CD8-positive, alpha-beta memory T cell (primary cell): ENCODE results near the gene NFATC2. TPM values are rescaled to one million over a fixed set of nuclear protein-coding genes. Genes with fewer than 3 reads are reported as not detected.
A peak's percentile ranks its signal among the peaks of the same experiment; 100 is the strongest.

Experiments used
- CTCF ChIA-PET: fragments of 350-600 bp; sonication (Branson Sonifier 250); formaldehyde crosslinking; loops from one replicate; lab custom pipeline; 2021; ENCODE audit warnings: antibody characterized with exemption; lab: Charles Lee
- POLR2A ChIA-PET: fragments of 350-600 bp; sonication (Branson Sonifier 250); formaldehyde crosslinking; loops from one replicate; lab custom pipeline; 2021; ENCODE audit warnings: antibody characterized with exemption; lab: Charles Lee
- DNase-seq, 5 donors: peaks; one replicate each; pipeline versions ENCODE4 v3.0.0 to v3.0.0-alpha.2; 2020 to 2022; ENCODE audit warnings: mixed read lengths in 1 of 5
- H3K27ac ChIP-seq: one replicate; pipeline ENCODE4 v1.7.0; 2013; ENCODE audit warnings: low read depth, mild to moderate bottlenecking, low read length, moderate library complexity
- H3K27me3 ChIP-seq: 2 replicates; pipeline ENCODE4 v1.7.0; 2013; ENCODE audit warnings: low read length, mild to moderate bottlenecking; ENCODE audit not compliant: insufficient read depth, poor library complexity, severe bottlenecking
- H3K36me3 ChIP-seq: 2 replicates; pipeline ENCODE4 v1.7.0; 2013; ENCODE audit warnings: mild to moderate bottlenecking, low read length, moderate library complexity; ENCODE audit not compliant: insufficient read depth
- H3K4me1 ChIP-seq: 2 replicates; pipeline ENCODE4 v1.7.0; 2013; ENCODE audit warnings: mild to moderate bottlenecking, low read length, moderate library complexity; ENCODE audit not compliant: insufficient read depth
- H3K4me3 ChIP-seq: 2 replicates; pipeline ENCODE4 v1.7.0; 2013; ENCODE audit warnings: mild to moderate bottlenecking, low read length
- H3K9me3 ChIP-seq: 2 replicates; pipeline ENCODE4 v1.7.0; 2013; ENCODE audit warnings: mild to moderate bottlenecking, low read length
- H3K27ac Mint-ChIP-seq, 8 donors: one replicate each; pipeline ENCODE4 v1.8.0; 2020 to 2021; ENCODE audit warnings: mixed read lengths in 8 of 8, mild to moderate bottlenecking in 6 of 8, inconsistent platforms in 3 of 8, moderate library complexity in 3 of 8
- H3K27me3 Mint-ChIP-seq, 2 donors: one replicate each; pipeline ENCODE4 v1.8.0; 2020 to 2021; ENCODE audit warnings: mixed read lengths in 2 of 2, mild to moderate bottlenecking in 1 of 2, moderate library complexity in 1 of 2
- H3K36me3 Mint-ChIP-seq, 3 donors: one replicate each; pipeline ENCODE4 v1.8.0; 2020 to 2021; ENCODE audit warnings: mixed read lengths in 3 of 3, inconsistent platforms in 1 of 3, mild to moderate bottlenecking in 1 of 3
- H3K4me1 Mint-ChIP-seq, 3 donors: one replicate each; pipeline ENCODE4 v1.8.0; 2020 to 2021; ENCODE audit warnings: mixed read lengths in 3 of 3, inconsistent platforms in 1 of 3, mild to moderate bottlenecking in 1 of 3
- H3K4me3 Mint-ChIP-seq, 7 donors: one replicate each; pipeline ENCODE4 v1.8.0; 2020 to 2021; ENCODE audit warnings: mixed read lengths in 7 of 7, mild to moderate bottlenecking in 6 of 7, moderate library complexity in 4 of 7, inconsistent platforms in 2 of 7
- H3K9me3 Mint-ChIP-seq, 5 donors: one replicate each; pipeline ENCODE4 v1.8.0; 2020 to 2022; ENCODE audit warnings: mixed read lengths in 5 of 5, mild to moderate bottlenecking in 3 of 5, moderate library complexity in 2 of 5, inconsistent platforms in 1 of 5
- polyA plus RNA-seq: library from polyadenylated mRNA; unstranded; fragments of 300-500 nt; fragmentation: Illumina TruSeq; gene quantifications from one replicate; pipeline ENCODE4 v1.2.3, GENCODE V29; 2021
- total RNA-seq, 2 experiments: library from RNA; stranded (reverse); gene quantifications; one replicate each; pipeline ENCODE4 v1.2.3, GENCODE V29; 2021

The NFATC2 gene
- total and polyA plus RNA-seq, 3 experiments from 2014 or later = 52.1 to 64.4 (median 63.0) TPM

GRCh38 chr20:51461306-51461705 is 81.2 kb downstream of the NFATC2 start:
- Mint-ChIP-seq H3K27me3 (no peaks in the 10 kb centered on the region), H3K4me1 (peaks cover 26 to 63% (median 52%) of the 10 kb centered on the region in 3 donors), H3K9me3 (no peaks in the 10 kb centered on the region), H3K4me3 (no peak overlapping the region), H3K27ac (peak overlapping the region in 3 of 8 donors; percentile 25 to 72 (median 32)), H3K36me3 (peaks cover 0 to 84% (median 14%) of the 10 kb centered on the region in 3 donors)
- no peaks in the 10 kb centered on the region for H3K27me3 ChIP-seq
- DNase-seq = no peak
- ChIA-PET POLR2A (no interaction called here), CTCF (interaction anchor here (1.3 kb wide), 1 partner anchor 9 kb away, joined by 3 read pairs; no protein-coding TSS in a partner anchor)
- no peaks in the 10 kb centered on the region for H3K9me3 ChIP-seq
- no peak overlapping the region for H3K27ac ChIP-seq
- no peak overlapping the region for H3K4me3 ChIP-seq
- peaks cover 31% of the 10 kb centered on the region for H3K36me3 ChIP-seq
- H3K4me1 ChIP-seq = peaks cover 10% of the 10 kb centered on the region

GRCh38 chr20:51460569-51461265 is 81.8 kb downstream of the NFATC2 start:
- Histone ChIP-seq H3K27me3 (no peaks in the 10 kb centered on the region), H3K27ac (no peak overlapping the region), H3K36me3 (peaks cover 30% of the 10 kb centered on the region), H3K4me1 (peaks cover 10% of the 10 kb centered on the region), H3K9me3 (no peaks in the 10 kb centered on the region), H3K4me3 (no peak overlapping the region)
- H3K9me3 Mint-ChIP-seq = no peaks in the 10 kb centered on the region
- POLR2A ChIA-PET = no interaction called here
- no peak for DNase-seq
- CTCF ChIA-PET = interaction anchor here (1.3 kb wide), 1 partner anchor 9 kb away, joined by 3 read pairs; no protein-coding TSS in a partner anchor
- peak overlapping the region in 4 of 8 donors; percentile 25 to 92 (median 46) for H3K27ac Mint-ChIP-seq
- H3K4me3 Mint-ChIP-seq = no peak overlapping the region
- peaks cover 26 to 61% (median 51%) of the 10 kb centered on the region in 3 donors for H3K4me1 Mint-ChIP-seq
- peaks cover 0 to 83% (median 13%) of the 10 kb centered on the region in 3 donors for H3K36me3 Mint-ChIP-seq
- no peaks in the 10 kb centered on the region for H3K27me3 Mint-ChIP-seq

DNA sequence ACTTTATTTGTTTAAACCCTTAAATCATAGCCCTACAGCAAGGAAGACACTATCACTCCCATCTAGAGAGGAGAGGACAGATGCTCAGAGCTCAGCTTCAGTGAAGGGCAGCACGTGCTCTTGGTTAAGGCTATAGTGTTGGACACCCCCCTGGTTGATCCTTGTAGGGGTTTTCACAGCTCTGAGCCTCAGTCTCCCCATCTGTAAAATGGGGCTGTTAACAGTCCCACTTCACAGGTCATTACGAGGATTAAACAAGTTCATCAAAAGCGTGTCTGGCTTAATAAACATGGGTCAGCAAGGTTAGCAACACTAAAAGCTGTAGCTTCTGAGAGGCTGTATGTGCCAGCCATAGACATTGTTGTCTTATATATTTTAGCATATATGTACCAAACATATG is 82.4 kb downstream of the NFATC2 start:
- no peak overlapping the region for H3K27ac ChIP-seq
- H3K36me3 ChIP-seq = peaks cover 26% of the 10 kb centered on the region
- no peaks in the 10 kb centered on the region for H3K9me3 Mint-ChIP-seq
- peak overlapping the region in 6 of 8 donors; percentile 7 to 82 (median 18) for H3K27ac Mint-ChIP-seq
- H3K9me3 ChIP-seq = no peaks in the 10 kb centered on the region
- H3K27me3 Mint-ChIP-seq = no peaks in the 10 kb centered on the region
- peaks cover 10% of the 10 kb centered on the region for H3K4me1 ChIP-seq
- DNase-seq = no peak
- no peaks in the 10 kb centered on the region for H3K27me3 ChIP-seq
- H3K4me3 ChIP-seq = no peak overlapping the region
- H3K36me3 Mint-ChIP-seq = peaks cover 0 to 81% (median 15%) of the 10 kb centered on the region in 3 donors
- CTCF ChIA-PET = interaction anchor here (1.0 kb wide), 1 partner anchor 74 kb away, joined by 3 read pairs; no protein-coding TSS in a partner anchor
- POLR2A ChIA-PET = no interaction called here
- peaks cover 25 to 60% (median 51%) of the 10 kb centered on the region in 3 donors for H3K4me1 Mint-ChIP-seq
- no peak overlapping the region for H3K4me3 Mint-ChIP-seq

DNA sequence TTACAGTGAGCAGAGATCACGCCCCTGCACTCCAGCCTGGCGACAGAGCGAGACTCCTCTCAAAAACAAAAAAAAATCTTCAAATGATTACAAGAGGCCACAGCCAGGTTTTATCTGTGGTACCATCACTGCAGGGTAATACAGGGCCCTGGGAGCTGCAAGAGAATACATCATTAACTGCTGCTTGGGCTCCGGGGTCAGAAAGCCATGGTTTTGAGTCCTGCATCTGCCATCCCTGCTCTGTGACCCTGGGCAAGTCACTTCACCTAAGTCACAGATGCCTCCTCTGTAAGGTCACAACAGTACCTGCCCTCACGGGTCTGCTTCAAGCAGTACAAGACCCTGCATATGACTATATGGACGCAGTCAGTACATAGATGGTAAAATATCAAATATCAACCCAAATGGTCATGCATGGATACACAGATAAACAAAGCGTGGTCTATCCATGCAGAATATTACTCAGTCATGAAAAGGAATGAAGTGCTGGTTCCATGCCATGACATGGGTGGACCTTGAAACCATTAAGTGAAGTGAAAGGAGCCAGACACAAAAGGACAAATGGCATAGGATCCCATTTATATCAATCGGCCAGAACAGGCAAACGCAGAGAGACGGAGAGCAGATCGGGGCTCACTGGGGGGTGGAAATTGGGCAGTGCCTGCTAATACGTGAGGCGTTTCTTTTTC is 83.6 kb downstream of the NFATC2 start:
- no peak for DNase-seq
- no peaks in the 10 kb centered on the region for H3K9me3 Mint-ChIP-seq
- ChIA-PET CTCF (no interaction called here), POLR2A (no interaction called here)
- no peaks in the 10 kb centered on the region for H3K27me3 Mint-ChIP-seq
- Histone ChIP-seq H3K9me3 (no peaks in the 10 kb centered on the region), H3K27ac (no peak overlapping the region), H3K36me3 (peaks cover 36% of the 10 kb centered on the region), H3K27me3 (no peaks in the 10 kb centered on the region), H3K4me1 (peaks cover 5% of the 10 kb centered on the region), H3K4me3 (no peak overlapping the region)
- peaks cover 21 to 53% (median 49%) of the 10 kb centered on the region in 3 donors for H3K4me1 Mint-ChIP-seq
- H3K4me3 Mint-ChIP-seq = no peak overlapping the region
- H3K27ac Mint-ChIP-seq = peak overlapping the region in 4 of 8 donors; percentile 12 to 77 (median 38)
- peaks cover 5 to 82% (median 26%) of the 10 kb centered on the region in 3 donors for H3K36me3 Mint-ChIP-seq

- H3K4me3 Mint-ChIP-seq = peak overlapping the region in 2 of 7 donors; percentile 17 to 23
- H3K27ac Mint-ChIP-seq = peak overlapping the region in 4 of 8 donors; percentile 64 to 87 (median 79)
- CTCF ChIA-PET = no interaction called here
- no peak for DNase-seq
- H3K27ac ChIP-seq = no peak overlapping the region
- H3K27me3 ChIP-seq = no peaks in the 10 kb centered on the region
- H3K9me3 ChIP-seq = no peaks in the 10 kb centered on the region
- no peaks in the 10 kb centered on the region for H3K27me3 Mint-ChIP-seq
- POLR2A ChIA-PET = no interaction called here
- no peak overlapping the region for H3K4me3 ChIP-seq
- peaks cover 5% of the 10 kb centered on the region for H3K4me1 ChIP-seq
- H3K36me3 ChIP-seq = peaks cover 37% of the 10 kb centered on the region
- H3K4me1 Mint-ChIP-seq = peaks cover 24 to 50% (median 47%) of the 10 kb centered on the region in 3 donors
- H3K9me3 Mint-ChIP-seq = no peaks in the 10 kb centered on the region
- peaks cover 13 to 82% (median 35%) of the 10 kb centered on the region in 3 donors for H3K36me3 Mint-ChIP-seq
Observed at GRCh38 chr20:51457533-51457932, 85.0 kb downstream of the NFATC2 start.

- no peaks in the 10 kb centered on the region for H3K9me3 ChIP-seq
- POLR2A ChIA-PET = interaction anchor here (0.7 kb wide), 1 partner anchor 575 kb away, joined by 3 read pairs; no protein-coding TSS in a partner anchor
- Mint-ChIP-seq H3K4me3 (peak overlapping the region in 3 of 7 donors; percentile 17 to 74 (median 49)), H3K27me3 (no peaks in the 10 kb centered on the region), H3K4me1 (peaks cover 27 to 57% (median 53%) of the 10 kb centered on the region in 3 donors), H3K27ac (peak overlapping the region; percentile 23 to 86 (median 65)), H3K9me3 (no peaks in the 10 kb centered on the region), H3K36me3 (peaks cover 17 to 86% (median 40%) of the 10 kb centered on the region in 3 donors)
- peaks cover 39% of the 10 kb centered on the region for H3K36me3 ChIP-seq
- H3K4me1 ChIP-seq = peaks cover 5% of the 10 kb centered on the region
- no peak overlapping the region for H3K4me3 ChIP-seq
- H3K27ac ChIP-seq = no peak overlapping the region
- H3K27me3 ChIP-seq = no peaks in the 10 kb centered on the region
- CTCF ChIA-PET = no interaction called here
- peak in 1 of 5 donors; percentile 26 for DNase-seq
Observed at GRCh38 chr20:51456511-51457509, 85.7 kb downstream of the NFATC2 start.

- no peak for DNase-seq
- Mint-ChIP-seq H3K4me1 (peaks cover 28 to 70% (median 64%) of the 10 kb centered on the region in 3 donors), H3K9me3 (no peaks in the 10 kb centered on the region), H3K36me3 (peaks cover 17 to 88% (median 40%) of the 10 kb centered on the region in 3 donors), H3K27ac (peak overlapping the region in 4 of 8 donors; percentile 29 to 70 (median 67)), H3K4me3 (no peak overlapping the region), H3K27me3 (no peaks in the 10 kb centered on the region)
- Histone ChIP-seq H3K9me3 (no peaks in the 10 kb centered on the region), H3K27me3 (no peaks in the 10 kb centered on the region), H3K27ac (no peak overlapping the region), H3K4me1 (peaks cover 5% of the 10 kb centered on the region), H3K4me3 (no peak overlapping the region), H3K36me3 (peaks cover 39% of the 10 kb centered on the region)
- ChIA-PET POLR2A (no interaction called here), CTCF (no interaction called here)
Observed at GRCh38 chr20:51454250-51454865, 88.2 kb downstream of the NFATC2 start.
